ENCODE data around the gene ZPR1. TPM values are rescaled to one million over a fixed set of nuclear protein-coding genes. Genes with fewer than 3 reads are reported as not detected.
A peak's percentile ranks its signal among the peaks of the same experiment; 100 is the strongest.

Gene ZPR1
- total RNA-seq, 1 experiment from 2014 or later: 105 TPM

DNA sequence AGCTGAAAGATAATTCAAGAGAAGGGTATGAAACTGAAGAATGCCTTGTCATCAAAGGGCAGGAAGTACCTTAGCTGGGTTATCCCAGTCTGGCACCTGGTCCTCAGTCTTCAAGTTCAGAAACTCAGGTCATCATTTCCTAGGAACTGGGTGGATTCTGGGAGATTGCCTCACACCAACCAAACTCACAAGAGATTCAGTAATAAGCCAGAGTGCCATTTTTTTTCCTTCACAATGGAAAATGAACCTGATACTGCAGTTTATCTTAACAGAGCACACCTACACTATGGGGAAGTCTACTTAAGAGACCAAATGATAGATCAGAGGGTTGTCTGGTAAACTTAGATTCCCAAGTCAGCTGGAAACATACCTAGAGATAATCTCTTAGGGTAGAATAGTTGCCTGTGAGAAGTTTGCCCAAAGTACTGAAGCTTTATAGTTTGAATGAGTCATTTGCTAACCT lies 11.3 kb downstream of the ZPR1 start:
- H3K4me1 Mint-ChIP-seq (ENCODE audit: insufficient read depth, unreplicated experiment): peaks cover 18% of the 10 kb centered on the region
- DNase-seq (ENCODE audit: unreplicated experiment): no peak
- intact Hi-C loops (cut with micrococcal nuclease): no loop called here
- no peak for TF ChIP-seq CTCF (IDR thresholded peaks at IDR 0.05; ENCODE audit: unreplicated experiment)
- no peaks in the 10 kb centered on the region for H3K9me3 Mint-ChIP-seq (ENCODE audit: unreplicated experiment)
- ChIA-PET POLR2A (interaction anchor here (1.0 to 1.1 kb wide), 2 partner anchors 10 to 11 kb away, joined by 3 to 4 read pairs; partner anchors contain the start of gene ZPR1), CTCF (interaction anchor here (0.6 to 1.5 kb wide), 4 partner anchors 14 to 369 kb away, joined by 3 to 6 read pairs (median 3); no protein-coding TSS in a partner anchor)
- no TSS peak for BruUV-seq (replicated peaks)
- no peaks in the 10 kb centered on the region for H3K27me3 Mint-ChIP-seq (ENCODE audit: insufficient read depth, unreplicated experiment)
- no peak overlapping the region for H3K27ac Mint-ChIP-seq (ENCODE audit: low read depth, unreplicated experiment)
- H3K36me3 Mint-ChIP-seq (ENCODE audit: insufficient read depth, unreplicated experiment): peaks cover 58% of the 10 kb centered on the region
- H3K4me3 Mint-ChIP-seq (ENCODE audit: unreplicated experiment): no peak overlapping the region

- no peak for DNase-seq (ENCODE audit: unreplicated experiment)
- no peak overlapping the region for H3K27ac Mint-ChIP-seq (ENCODE audit: low read depth, unreplicated experiment)
- H3K27me3 Mint-ChIP-seq (ENCODE audit: insufficient read depth, unreplicated experiment): no peaks in the 10 kb centered on the region
- no peaks in the 10 kb centered on the region for H3K9me3 Mint-ChIP-seq (ENCODE audit: unreplicated experiment)
- ChIA-PET CTCF (interaction anchor here (0.6 to 1.4 kb wide), 3 partner anchors 43 to 330 kb away, joined by 3 to 6 read pairs (median 5); no protein-coding TSS in a partner anchor), POLR2A (interaction anchor here (1.0 to 5.8 kb wide), 3 partner anchors 10 to 12 kb away, joined by 3 to 59 read pairs (median 4); partner anchors contain the start of gene ZPR1)
- peaks cover 21% of the 10 kb centered on the region for H3K4me1 Mint-ChIP-seq (ENCODE audit: insufficient read depth, unreplicated experiment)
- peaks cover 53% of the 10 kb centered on the region for H3K36me3 Mint-ChIP-seq (ENCODE audit: insufficient read depth, unreplicated experiment)
- no peak for TF ChIP-seq CTCF (IDR thresholded peaks at IDR 0.05; ENCODE audit: unreplicated experiment)
- H3K4me3 Mint-ChIP-seq (ENCODE audit: unreplicated experiment): no peak overlapping the region
- intact Hi-C loops (cut with micrococcal nuclease): no loop called here
- no TSS peak for BruUV-seq (replicated peaks)
These were observed 11.8 kb downstream of the ZPR1 start for GRCh38 chr11:116775975-116776374.

DNA sequence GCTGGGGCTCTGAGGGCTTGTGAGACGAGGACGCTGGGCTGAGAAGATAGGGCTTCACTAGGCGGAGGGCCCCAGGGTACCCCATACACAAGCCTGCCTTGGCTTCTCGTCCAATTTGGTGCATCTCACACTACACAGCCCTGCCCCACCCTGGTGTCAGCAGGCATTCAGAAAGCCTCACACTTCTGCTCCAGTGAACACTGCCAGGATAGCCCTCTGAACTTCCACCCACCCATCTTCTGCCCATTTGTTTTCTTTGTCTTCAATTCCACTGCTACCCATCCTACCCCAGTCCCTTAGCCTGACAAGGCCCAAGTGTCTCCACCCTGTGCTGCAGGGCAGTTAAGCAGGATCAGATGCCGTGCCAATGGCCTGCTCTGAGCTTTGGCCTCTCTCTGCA lies 13.2 kb downstream of the ZPR1 start:
- Mint-ChIP-seq H3K4me1 (ENCODE audit: insufficient read depth, unreplicated experiment) (peaks cover 25% of the 10 kb centered on the region), H3K27ac (ENCODE audit: low read depth, unreplicated experiment) (no peak overlapping the region), H3K36me3 (ENCODE audit: insufficient read depth, unreplicated experiment) (peaks cover 46% of the 10 kb centered on the region), H3K9me3 (ENCODE audit: unreplicated experiment) (no peaks in the 10 kb centered on the region), H3K4me3 (ENCODE audit: unreplicated experiment) (no peak overlapping the region), H3K27me3 (ENCODE audit: insufficient read depth, unreplicated experiment) (no peaks in the 10 kb centered on the region)
- no peak for DNase-seq (ENCODE audit: unreplicated experiment)
- POLR2A ChIA-PET: interaction anchor here (1.4 to 5.8 kb wide), 3 partner anchors 8 to 61 kb away, joined by 6 to 59 read pairs (median 14); partner anchors contain the start of gene ZPR1
- CTCF ChIA-PET: interaction anchor here (0.6 to 1.0 kb wide), 3 partner anchors 10 to 331 kb away, joined by 4 to 5 read pairs (median 4); no protein-coding TSS in a partner anchor
- intact Hi-C loops (cut with micrococcal nuclease): loop anchor here (5.0 kb wide), 1 partner anchor 333 kb away; no protein-coding TSS in a partner anchor
- BruUV-seq (replicated peaks): no TSS peak
- TF ChIP-seq CTCF (IDR thresholded peaks at IDR 0.05; ENCODE audit: unreplicated experiment): no peak

- no peaks in the 10 kb centered on the region for H3K9me3 Mint-ChIP-seq (ENCODE audit: unreplicated experiment)
- peak overlapping the region; percentile 98 for H3K27ac Mint-ChIP-seq (ENCODE audit: low read depth, unreplicated experiment)
- H3K36me3 Mint-ChIP-seq (ENCODE audit: insufficient read depth, unreplicated experiment): peaks cover 45% of the 10 kb centered on the region
- no peak for TF ChIP-seq CTCF (IDR thresholded peaks at IDR 0.05; ENCODE audit: unreplicated experiment)
- intact Hi-C loops (cut with micrococcal nuclease): loop anchor here (5.0 kb wide), 1 partner anchor 334 kb away; no protein-coding TSS in a partner anchor
- BruUV-seq (replicated peaks): TSS peak; percentile 87
- CTCF ChIA-PET: interaction anchor here (0.6 to 1.3 kb wide), 3 partner anchors 9 to 62 kb away, joined by 3 to 5 read pairs (median 3); no protein-coding TSS in a partner anchor
- peak overlapping the region; percentile 97 for H3K4me3 Mint-ChIP-seq (ENCODE audit: unreplicated experiment)
- POLR2A ChIA-PET: interaction anchor here (0.8 to 5.8 kb wide), 9 partner anchors 9 to 406 kb away, joined by 3 to 59 read pairs (median 9); partner anchors contain the start of genes PAFAH1B2, SIK3 and ZPR1
- H3K27me3 Mint-ChIP-seq (ENCODE audit: insufficient read depth, unreplicated experiment): no peaks in the 10 kb centered on the region
- H3K4me1 Mint-ChIP-seq (ENCODE audit: insufficient read depth, unreplicated experiment): peaks cover 25% of the 10 kb centered on the region
- DNase-seq (ENCODE audit: unreplicated experiment): no peak
These were observed 14.4 kb downstream of the ZPR1 start for GRCh38 chr11:116773203-116774097.
